PC-3 (cell line): ENCODE data around the gene ATF7IP.

Source experiments
- EZH2phosphoT487 ChIP-seq: fragments of 300-600 bp; sonication (generic); IDR thresholded peaks from 2 replicates; pipeline ENCODE4 v1.6.1; 2018; ENCODE audit warnings: mild to moderate bottlenecking, antibody characterized with exemption, low read length, borderline replicate concordance
- TF ChIP-seq, protein P1 (sequence below): fragments of 300-600 bp; sonication (generic); conservative IDR thresholded peaks from 2 replicates; pipeline ENCODE4 v1.5.1; 2017; ENCODE audit warnings: antibody characterized with exemption, low read depth, mild to moderate bottlenecking, low read length

DNA sequence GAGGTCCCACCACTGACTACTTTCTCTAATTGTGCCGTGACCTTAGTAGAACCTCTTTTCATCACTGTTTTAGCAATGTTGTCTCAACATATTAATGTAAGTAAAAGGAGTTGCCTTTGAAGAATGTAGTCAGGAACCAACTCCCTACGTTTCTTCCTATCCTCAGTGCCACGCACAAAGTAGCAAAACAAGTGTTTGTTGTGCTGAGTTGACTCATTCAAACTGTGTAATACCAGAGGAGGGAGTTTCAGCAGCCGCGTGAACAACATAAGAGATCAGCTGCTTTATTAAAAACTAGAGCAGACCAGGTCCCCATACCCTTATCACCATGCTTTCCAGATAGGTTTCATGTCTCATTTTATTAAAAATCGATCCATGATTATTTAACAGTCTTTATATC lies 183.1 kb downstream of the ATF7IP start:
- TF ChIP-seq, protein P1, sequence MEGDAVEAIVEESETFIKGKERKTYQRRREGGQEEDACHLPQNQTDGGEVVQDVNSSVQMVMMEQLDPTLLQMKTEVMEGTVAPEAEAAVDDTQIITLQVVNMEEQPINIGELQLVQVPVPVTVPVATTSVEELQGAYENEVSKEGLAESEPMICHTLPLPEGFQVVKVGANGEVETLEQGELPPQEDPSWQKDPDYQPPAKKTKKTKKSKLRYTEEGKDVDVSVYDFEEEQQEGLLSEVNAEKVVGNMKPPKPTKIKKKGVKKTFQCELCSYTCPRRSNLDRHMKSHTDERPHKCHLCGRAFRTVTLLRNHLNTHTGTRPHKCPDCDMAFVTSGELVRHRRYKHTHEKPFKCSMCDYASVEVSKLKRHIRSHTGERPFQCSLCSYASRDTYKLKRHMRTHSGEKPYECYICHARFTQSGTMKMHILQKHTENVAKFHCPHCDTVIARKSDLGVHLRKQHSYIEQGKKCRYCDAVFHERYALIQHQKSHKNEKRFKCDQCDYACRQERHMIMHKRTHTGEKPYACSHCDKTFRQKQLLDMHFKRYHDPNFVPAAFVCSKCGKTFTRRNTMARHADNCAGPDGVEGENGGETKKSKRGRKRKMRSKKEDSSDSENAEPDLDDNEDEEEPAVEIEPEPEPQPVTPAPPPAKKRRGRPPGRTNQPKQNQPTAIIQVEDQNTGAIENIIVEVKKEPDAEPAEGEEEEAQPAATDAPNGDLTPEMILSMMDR = no peak
- no peak for TF ChIP-seq EZH2phosphoT487
